Measurements from ENCODE around the gene RPL27. TPM values are rescaled to one million over a fixed set of nuclear protein-coding genes. Genes with fewer than 3 reads are reported as not detected.

The RPL27 gene
- total and polyA plus RNA-seq, 2 of the 13 experiments (the other 11 are each of a cell fraction or from before 2014, with no cell fraction given): 1,585 to 5,840 TPM

DNA sequence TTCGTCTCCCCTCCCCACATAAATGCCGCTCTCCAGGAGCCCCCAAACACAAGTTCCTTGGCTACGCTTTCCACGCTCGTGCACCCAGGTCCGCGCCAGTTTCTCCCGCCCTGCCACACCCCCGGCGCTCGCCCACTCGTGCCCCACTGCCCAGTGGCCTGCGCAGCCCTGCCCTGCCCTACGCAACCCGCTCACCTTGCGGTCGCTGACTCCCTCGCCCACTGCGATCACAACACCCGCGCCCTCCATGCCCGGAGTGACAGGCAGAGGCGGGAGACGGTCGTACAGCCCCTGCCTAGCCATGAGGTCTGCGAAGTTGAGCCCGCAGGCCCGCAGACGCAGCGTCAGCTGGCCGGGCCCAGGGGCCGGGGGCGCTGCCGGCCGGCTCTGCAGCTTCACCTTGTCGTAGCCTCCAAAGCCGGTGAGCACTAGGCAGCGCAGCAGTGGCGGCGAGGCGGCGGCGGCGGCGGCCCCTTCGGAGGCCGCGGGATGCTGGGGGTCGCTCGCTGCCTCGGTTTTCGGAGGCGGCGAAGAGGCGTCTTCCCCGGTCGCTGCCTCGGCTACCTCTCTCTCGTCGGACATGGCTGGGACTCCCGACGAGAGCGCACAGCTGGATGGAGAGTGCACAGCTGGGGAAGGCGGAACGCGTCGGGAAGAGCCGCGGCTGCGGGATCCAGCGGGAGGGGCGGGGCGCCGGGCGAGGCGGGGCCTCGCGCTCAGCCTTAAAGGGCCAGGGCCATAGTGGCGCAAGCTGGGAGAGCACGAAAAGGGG, 23.7 kb downstream of the RPL27 start, which contains the start of gene VAT1 (continued):
- TF ChIP-seq, protein P1, sequence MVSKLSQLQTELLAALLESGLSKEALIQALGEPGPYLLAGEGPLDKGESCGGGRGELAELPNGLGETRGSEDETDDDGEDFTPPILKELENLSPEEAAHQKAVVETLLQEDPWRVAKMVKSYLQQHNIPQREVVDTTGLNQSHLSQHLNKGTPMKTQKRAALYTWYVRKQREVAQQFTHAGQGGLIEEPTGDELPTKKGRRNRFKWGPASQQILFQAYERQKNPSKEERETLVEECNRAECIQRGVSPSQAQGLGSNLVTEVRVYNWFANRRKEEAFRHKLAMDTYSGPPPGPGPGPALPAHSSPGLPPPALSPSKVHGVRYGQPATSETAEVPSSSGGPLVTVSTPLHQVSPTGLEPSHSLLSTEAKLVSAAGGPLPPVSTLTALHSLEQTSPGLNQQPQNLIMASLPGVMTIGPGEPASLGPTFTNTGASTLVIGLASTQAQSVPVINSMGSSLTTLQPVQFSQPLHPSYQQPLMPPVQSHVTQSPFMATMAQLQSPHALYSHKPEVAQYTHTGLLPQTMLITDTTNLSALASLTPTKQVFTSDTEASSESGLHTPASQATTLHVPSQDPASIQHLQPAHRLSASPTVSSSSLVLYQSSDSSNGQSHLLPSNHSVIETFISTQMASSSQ (IDR thresholded peaks at IDR 0.05; ENCODE audit: low read depth): no peak
- TF ChIP-seq, protein P1 (CRISPR knock-in tag; IDR thresholded peaks at IDR 0.05; ENCODE audit: borderline replicate concordance): peak; percentile 55; the same call in 1 of the 2 replicates
- TF ChIP-seq THYN1 (CRISPR knock-in tag; IDR thresholded peaks at IDR 0.05; ENCODE audit: borderline replicate concordance, low read depth): peak; percentile 55; the same call in 1 of the 2 replicates
- no peak for TF ChIP-seq NFE2L1 (CRISPR knock-in tag; IDR thresholded peaks at IDR 0.05; ENCODE audit: borderline replicate concordance)
- TF ChIP-seq, protein P2, sequence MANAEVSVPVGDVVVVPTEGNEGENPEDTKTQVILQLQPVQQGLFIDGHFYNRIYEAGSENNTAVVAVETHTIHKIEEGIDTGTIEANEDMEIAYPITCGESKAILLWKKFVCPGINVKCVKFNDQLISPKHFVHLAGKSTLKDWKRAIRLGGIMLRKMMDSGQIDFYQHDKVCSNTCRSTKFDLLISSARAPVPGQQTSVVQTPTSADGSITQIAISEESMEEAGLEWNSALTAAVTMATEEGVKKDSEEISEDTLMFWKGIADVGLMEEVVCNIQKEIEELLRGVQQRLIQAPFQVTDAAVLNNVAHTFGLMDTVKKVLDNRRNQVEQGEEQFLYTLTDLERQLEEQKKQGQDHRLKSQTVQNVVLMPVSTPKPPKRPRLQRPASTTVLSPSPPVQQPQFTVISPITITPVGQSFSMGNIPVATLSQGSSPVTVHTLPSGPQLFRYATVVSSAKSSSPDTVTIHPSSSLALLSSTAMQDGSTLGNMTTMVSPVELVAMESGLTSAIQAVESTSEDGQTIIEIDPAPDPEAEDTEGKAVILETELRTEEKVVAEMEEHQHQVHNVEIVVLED (CRISPR knock-in tag; IDR thresholded peaks at IDR 0.05; ENCODE audit: borderline replicate concordance): peak; percentile 37; the same call in 1 of the 2 replicates
- TF ChIP-seq HNRNPK (IDR thresholded peaks at IDR 0.05; ENCODE audit: low read depth, low read length, poor library complexity, severe bottlenecking): no peak
- no peak for TF ChIP-seq FOXP1 (IDR thresholded peaks at IDR 0.05)
- TF ChIP-seq FOXP1 (CRISPR knock-in tag; IDR thresholded peaks at IDR 0.05): no peak
- TF ChIP-seq, protein P3, sequence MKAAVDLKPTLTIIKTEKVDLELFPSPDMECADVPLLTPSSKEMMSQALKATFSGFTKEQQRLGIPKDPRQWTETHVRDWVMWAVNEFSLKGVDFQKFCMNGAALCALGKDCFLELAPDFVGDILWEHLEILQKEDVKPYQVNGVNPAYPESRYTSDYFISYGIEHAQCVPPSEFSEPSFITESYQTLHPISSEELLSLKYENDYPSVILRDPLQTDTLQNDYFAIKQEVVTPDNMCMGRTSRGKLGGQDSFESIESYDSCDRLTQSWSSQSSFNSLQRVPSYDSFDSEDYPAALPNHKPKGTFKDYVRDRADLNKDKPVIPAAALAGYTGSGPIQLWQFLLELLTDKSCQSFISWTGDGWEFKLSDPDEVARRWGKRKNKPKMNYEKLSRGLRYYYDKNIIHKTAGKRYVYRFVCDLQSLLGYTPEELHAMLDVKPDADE (CRISPR knock-in tag; IDR thresholded peaks at IDR 0.05): peak; percentile 74; the same call in 1 of the 2 replicates
- TF ChIP-seq MTF1 (CRISPR knock-in tag; IDR thresholded peaks at IDR 0.05): peak; percentile 53; the same call in 1 of the 2 replicates
- TF ChIP-seq NFATC3 (CRISPR knock-in tag; IDR thresholded peaks at IDR 0.05): 0 out of 2 replicates have a peak, but pooled peaks have one; percentile 79
- TF ChIP-seq NR1H2 (CRISPR knock-in tag; IDR thresholded peaks at IDR 0.05; ENCODE audit: borderline replicate concordance, low read depth): no peak
- no peak for TF ChIP-seq TCF7 (IDR thresholded peaks at IDR 0.05; ENCODE audit: low read depth)
- TF ChIP-seq, protein P4, sequence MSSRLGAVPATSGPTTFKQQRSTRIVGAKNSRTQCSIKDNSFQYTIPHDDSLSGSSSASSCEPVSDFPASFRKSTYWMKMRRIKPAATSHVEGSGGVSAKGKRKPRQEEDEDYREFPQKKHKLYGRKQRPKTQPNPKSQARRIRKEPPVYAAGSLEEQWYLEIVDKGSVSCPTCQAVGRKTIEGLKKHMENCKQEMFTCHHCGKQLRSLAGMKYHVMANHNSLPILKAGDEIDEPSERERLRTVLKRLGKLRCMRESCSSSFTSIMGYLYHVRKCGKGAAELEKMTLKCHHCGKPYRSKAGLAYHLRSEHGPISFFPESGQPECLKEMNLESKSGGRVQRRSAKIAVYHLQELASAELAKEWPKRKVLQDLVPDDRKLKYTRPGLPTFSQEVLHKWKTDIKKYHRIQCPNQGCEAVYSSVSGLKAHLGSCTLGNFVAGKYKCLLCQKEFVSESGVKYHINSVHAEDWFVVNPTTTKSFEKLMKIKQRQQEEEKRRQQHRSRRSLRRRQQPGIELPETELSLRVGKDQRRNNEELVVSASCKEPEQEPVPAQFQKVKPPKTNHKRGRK (CRISPR knock-in tag; IDR thresholded peaks at IDR 0.05): no peak
- TF ChIP-seq PCBP1 (IDR thresholded peaks at IDR 0.05; ENCODE audit: borderline replicate concordance, low read depth, low read length): no peak
- no peak for TF ChIP-seq MATR3 (CRISPR knock-in tag; IDR thresholded peaks at IDR 0.05)
- TF ChIP-seq ETV5 (CRISPR knock-in tag; IDR thresholded peaks at IDR 0.05; ENCODE audit: borderline replicate concordance): no peak
- TF ChIP-seq, protein P5, sequence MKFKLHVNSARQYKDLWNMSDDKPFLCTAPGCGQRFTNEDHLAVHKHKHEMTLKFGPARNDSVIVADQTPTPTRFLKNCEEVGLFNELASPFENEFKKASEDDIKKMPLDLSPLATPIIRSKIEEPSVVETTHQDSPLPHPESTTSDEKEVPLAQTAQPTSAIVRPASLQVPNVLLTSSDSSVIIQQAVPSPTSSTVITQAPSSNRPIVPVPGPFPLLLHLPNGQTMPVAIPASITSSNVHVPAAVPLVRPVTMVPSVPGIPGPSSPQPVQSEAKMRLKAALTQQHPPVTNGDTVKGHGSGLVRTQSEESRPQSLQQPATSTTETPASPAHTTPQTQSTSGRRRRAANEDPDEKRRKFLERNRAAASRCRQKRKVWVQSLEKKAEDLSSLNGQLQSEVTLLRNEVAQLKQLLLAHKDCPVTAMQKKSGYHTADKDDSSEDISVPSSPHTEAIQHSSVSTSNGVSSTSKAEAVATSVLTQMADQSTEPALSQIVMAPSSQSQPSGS (CRISPR knock-in tag; IDR thresholded peaks at IDR 0.05): peak; percentile 59
- no peak for TF ChIP-seq NFRKB (IDR thresholded peaks at IDR 0.05)

All from HepG2 (cell line).